Measurements from ENCODE around the gene FKTN.
"Not testable (repeated sequence)": the region's sequence is repeated elsewhere in the genome, so short reads cannot be mapped to it uniquely, and the experiment has no call there.

Gene FKTN

GRCh38 chr9:105557804-105558610 is at the start of gene FKTN:
Gene FKTN, plus strand, starts transcription at chr9:105558131. Its CDS starts 16,902 bp downstream, at chr9:105575033.
- DNase-seq (ENCODE audit: low spot score), result peak; percentile 87

- DNase-seq (ENCODE audit: low spot score), result no peak
Measured at GRCh38 chr9:105508530-105508929, 49.4 kb upstream of the FKTN start.

- DNase-seq (ENCODE audit: low spot score), result no peak
Measured at GRCh38 chr9:105510024-105510423, 47.9 kb upstream of the FKTN start.

GRCh38 chr9:105511446-105511845 is 46.5 kb upstream of the FKTN start:
- no peak for DNase-seq (ENCODE audit: low spot score)

- DNase-seq (ENCODE audit: low spot score), result no peak
Measured at GRCh38 chr9:105515811-105516413, 42.0 kb upstream of the FKTN start.

- DNase-seq (ENCODE audit: low spot score), result not testable (repeated sequence)
Measured at GRCh38 chr9:105519710-105520369, 38.1 kb upstream of the FKTN start.

- DNase-seq (ENCODE audit: low spot score), result not testable (repeated sequence)
Measured at GRCh38 chr9:105520992-105521391, 36.9 kb upstream of the FKTN start.

- not testable (repeated sequence) for DNase-seq (ENCODE audit: low spot score)
Measured at GRCh38 chr9:105522618-105523385, 35.1 kb upstream of the FKTN start.

GRCh38 chr9:105531530-105531929 is 26.4 kb upstream of the FKTN start:
- DNase-seq (ENCODE audit: low spot score), result no peak

GRCh38 chr9:105535920-105536668 is 21.8 kb upstream of the FKTN start:
- DNase-seq (ENCODE audit: low spot score), result no peak

GRCh38 chr9:105539452-105539851 is 18.5 kb upstream of the FKTN start:
- no peak for DNase-seq (ENCODE audit: low spot score)

- no peak for DNase-seq (ENCODE audit: low spot score)
Measured at GRCh38 chr9:105541838-105542237, 16.1 kb upstream of the FKTN start.

- DNase-seq (ENCODE audit: low spot score), result no peak
Measured at GRCh38 chr9:105554042-105554441, 3.9 kb upstream of the FKTN start.

GRCh38 chr9:105572455-105572854 is 14.5 kb downstream of the FKTN start:
- DNase-seq (ENCODE audit: low spot score), result no peak

- not testable (repeated sequence) for DNase-seq (ENCODE audit: low spot score)
Measured at GRCh38 chr9:105579952-105580351, 22.0 kb downstream of the FKTN start.

GRCh38 chr9:105581550-105581949 is 23.6 kb downstream of the FKTN start:
- DNase-seq (ENCODE audit: low spot score), result not testable (repeated sequence)

GRCh38 chr9:105593145-105593544 is 35.2 kb downstream of the FKTN start:
- no peak for DNase-seq (ENCODE audit: low spot score)

- peak; percentile 58 for DNase-seq (ENCODE audit: low spot score)
Measured at GRCh38 chr9:105608721-105609598, 51.0 kb downstream of the FKTN start.

GRCh38 chr9:105621001-105621400 is 63.1 kb downstream of the FKTN start:
- no peak for DNase-seq (ENCODE audit: low spot score)

GRCh38 chr9:105625088-105625487 is 67.2 kb downstream of the FKTN start:
- no peak for DNase-seq (ENCODE audit: low spot score)

Measured in COLO829 (cell line).